22Rv1 (cell line): ENCODE measurements around the gene FARP1.

ENCODE experiments used
- H3K27ac ChIP-seq: fragments of 450-650 bp; 2 replicates; pipeline ENCODE4 v1.5.1; 2017
- CTCF ChIP-seq: fragments of 450-650 bp; IDR thresholded peaks from 2 replicates; pipeline ENCODE4 v1.5.1; 2017; ENCODE audit warnings: mild to moderate bottlenecking
- ZFX ChIP-seq: fragments of 450-650 bp; IDR thresholded peaks from 2 replicates; pipeline ENCODE4 v1.6.1; 2017; ENCODE audit warnings: antibody characterized with exemption, borderline replicate concordance

Gene FARP1

GRCh38 chr13:98169331-98169730 lies 26.4 kb downstream of the FARP1 start:
- TF ChIP-seq CTCF (no peak), ZFX (no peak)
- H3K27ac ChIP-seq = no peak overlapping the region

GRCh38 chr13:98171900-98172589 lies 29.2 kb downstream of the FARP1 start:
- TF ChIP-seq CTCF = no peak
- no peak for TF ChIP-seq ZFX
- H3K27ac ChIP-seq = no peak overlapping the region

GRCh38 chr13:98172590-98173422 lies 29.9 kb downstream of the FARP1 start:
- no peak overlapping the region for H3K27ac ChIP-seq
- TF ChIP-seq ZFX (no peak), CTCF (no peak)

GRCh38 chr13:98173431-98174152 lies 30.7 kb downstream of the FARP1 start:
- H3K27ac ChIP-seq = no peak overlapping the region
- TF ChIP-seq ZFX = no peak
- TF ChIP-seq CTCF = no peak

- TF ChIP-seq ZFX (no peak), CTCF (no peak)
- no peak overlapping the region for H3K27ac ChIP-seq
Observed at GRCh38 chr13:98174307-98174706, 31.4 kb downstream of the FARP1 start.

GRCh38 chr13:98175043-98175442 lies 32.1 kb downstream of the FARP1 start:
- TF ChIP-seq CTCF (no peak), ZFX (no peak)
- H3K27ac ChIP-seq = no peak overlapping the region
